ENCODE measurements around the gene CAPN9.
"Not testable (repeated sequence)": the region's sequence is repeated elsewhere in the genome, so short reads cannot be mapped to it uniquely, and the experiment has no call there.

CAPN9 gene

GRCh38 chr1:230711245-230711644 is 35.9 kb upstream of the CAPN9 start:
- no peak for DNase-seq

GRCh38 chr1:230712470-230712942 is 34.7 kb upstream of the CAPN9 start:
- DNase-seq: no peak

- no peak for DNase-seq
These were observed 34.0 kb upstream of the CAPN9 start for GRCh38 chr1:230713138-230713537.

- no peak for DNase-seq
These were observed 33.7 kb upstream of the CAPN9 start for GRCh38 chr1:230713547-230713914.

- no peak for DNase-seq
These were observed 33.0 kb upstream of the CAPN9 start, which contains the start of gene AGT for GRCh38 chr1:230713915-230714764. TSS of gene AGT (minus strand) at chr1:230714122. CDS start at chr1:230710823, 3,299 bp downstream.

- DNase-seq: no peak
These were observed 31.7 kb upstream of the CAPN9 start for GRCh38 chr1:230715510-230715909.

GRCh38 chr1:230716453-230716852 is 30.7 kb upstream of the CAPN9 start:
- not testable (repeated sequence) for DNase-seq

GRCh38 chr1:230717251-230717650 is 29.9 kb upstream of the CAPN9 start:
- no peak for DNase-seq

- DNase-seq: not testable (repeated sequence)
These were observed 25.2 kb upstream of the CAPN9 start for GRCh38 chr1:230721849-230722522.

GRCh38 chr1:230725256-230726012 is 21.8 kb upstream of the CAPN9 start:
- no peak for DNase-seq

GRCh38 chr1:230728710-230729392 is 18.3 kb upstream of the CAPN9 start:
- no peak for DNase-seq

- DNase-seq: no peak
These were observed 16.2 kb upstream of the CAPN9 start for GRCh38 chr1:230730977-230731376.

GRCh38 chr1:230735447-230735846 is 11.7 kb upstream of the CAPN9 start:
- DNase-seq: no peak

GRCh38 chr1:230737622-230738262 is 9.4 kb upstream of the CAPN9 start:
- DNase-seq: no peak

- DNase-seq: no peak
These were observed 7.5 kb upstream of the CAPN9 start for GRCh38 chr1:230739564-230740290.

- no peak for DNase-seq
These were observed 3.3 kb upstream of the CAPN9 start for GRCh38 chr1:230743899-230744298.

- DNase-seq: no peak
These were observed 2.8 kb upstream of the CAPN9 start for GRCh38 chr1:230744382-230744781.

- no peak for DNase-seq
These were observed 2.1 kb upstream of the CAPN9 start for GRCh38 chr1:230745071-230745470.

GRCh38 chr1:230746617-230747016 is 571 bp upstream of the CAPN9 start:
- DNase-seq: no peak

- no peak for DNase-seq
These were observed 957 bp downstream of the CAPN9 start for GRCh38 chr1:230747890-230748800.

Measured in stimulated activated CD4-positive, alpha-beta T cell treated with anti-CD3 and anti-CD28 coated beads, Interleukin-4, amount 100 ng/mL, for 1 hour (primary cell).